WTC11 (cell line): ENCODE results near the gene GNPDA2.

Source experiments
- CTCF ChIP-seq: fragments of 200-600 bp; IDR thresholded peaks from 2 replicates; pipeline ENCODE4 v1.8.0; 2022; ENCODE audit warnings: antibody characterized with exemption
- ESRRA ChIP-seq: sonication (generic); formaldehyde crosslinking; IDR thresholded peaks from 2 replicates; pipeline ENCODE4 v1.8.1; 2022; ENCODE audit warnings: mild to moderate bottlenecking, missing genetic modification reagents, borderline replicate concordance
- FOXP1 ChIP-seq: sonication (generic); formaldehyde crosslinking; IDR thresholded peaks from 2 replicates; pipeline ENCODE4 v1.8.0; 2022; ENCODE audit warnings: missing genetic modification reagents, mild to moderate bottlenecking, moderate library complexity, borderline replicate concordance
- KAT7 ChIP-seq: sonication (generic); formaldehyde crosslinking; IDR thresholded peaks from 2 replicates; pipeline ENCODE4 v1.8.1; 2023; ENCODE audit warnings: missing genetic modification reagents, mild to moderate bottlenecking, borderline replicate concordance
- NFE2L1 ChIP-seq: sonication (generic); formaldehyde crosslinking; IDR thresholded peaks from 2 replicates; pipeline ENCODE4 v1.8.1; 2023; ENCODE audit warnings: missing genetic modification reagents
- TEAD4 ChIP-seq: sonication (generic); formaldehyde crosslinking; IDR thresholded peaks from 2 replicates; pipeline ENCODE4 v1.8.0; 2022; ENCODE audit warnings: mild to moderate bottlenecking, missing genetic modification reagents
- USF2 ChIP-seq: sonication (generic); formaldehyde crosslinking; IDR thresholded peaks from 2 replicates; pipeline ENCODE4 v1.8.1; 2023; ENCODE audit warnings: mild to moderate bottlenecking, missing genetic modification reagents, moderate library complexity
- ZNF317 ChIP-seq: sonication (generic); formaldehyde crosslinking; IDR thresholded peaks from 2 replicates; pipeline ENCODE4 v1.8.1; 2023; ENCODE audit warnings: low read depth, mild to moderate bottlenecking, moderate library complexity, missing genetic modification reagents, borderline replicate concordance
- ZNF416 ChIP-seq: fragments of 250-450 bp; sonication (Bioruptor Pico); IDR thresholded peaks from 2 replicates; pipeline ENCODE4 v1.9.0; 2021; ENCODE audit warnings: mild to moderate bottlenecking, inconsistent platforms

GRCh38 chr4:44756559-44756958, 30.2 kb upstream of the GNPDA2 start:
- TF ChIP-seq CTCF = no peak
- no peak for TF ChIP-seq KAT7 (CRISPR knock-in tag)
- TF ChIP-seq ZNF416 (CRISPR knock-in tag) = no peak
- TF ChIP-seq FOXP1 (CRISPR knock-in tag) = no peak
- no peak for TF ChIP-seq NFE2L1 (CRISPR knock-in tag)
- TF ChIP-seq USF2 (CRISPR knock-in tag) = no peak
- TF ChIP-seq ESRRA = no peak
- TF ChIP-seq ZNF317 = no peak
- no peak for TF ChIP-seq TEAD4 (CRISPR knock-in tag)
